Ammon's horn (tissue), 1 donor: ENCODE measurements around the gene PDIA2.
A peak's percentile ranks its signal among the peaks of the same experiment; 100 is the strongest.
"Not testable (repeated sequence)": the region's sequence is repeated elsewhere in the genome, so short reads cannot be mapped to it uniquely, and the experiment has no call there.

Experiments
- DNase-seq: peaks from one replicate; pipeline ENCODE4 v3.0.0-alpha.2; 2016; ENCODE audit warnings: low spot score

PDIA2 gene

GRCh38 chr16:283033-283805 lies at the start of gene PDIA2:
TSS of gene PDIA2 (plus strand) at chr16:283164. CDS start at chr16:283170, 6 bp downstream.
- DNase-seq = peak; percentile 55

GRCh38 chr16:234468-235305 lies 48.3 kb upstream of the PDIA2 start, which contains the start of gene FAM234A:
TSS of gene FAM234A (plus strand) at chr16:234821. CDS start at chr16:254414, 19,593 bp downstream.
- DNase-seq = peak; percentile 95

- peak; percentile 67 for DNase-seq
These were observed 43.1 kb upstream of the PDIA2 start for GRCh38 chr16:239948-240277.

GRCh38 chr16:240559-240958 lies 42.4 kb upstream of the PDIA2 start:
- no peak for DNase-seq

- no peak for DNase-seq
These were observed 40.7 kb upstream of the PDIA2 start for GRCh38 chr16:242281-242680.

GRCh38 chr16:243348-243747 lies 39.6 kb upstream of the PDIA2 start:
- no peak for DNase-seq

- no peak for DNase-seq
These were observed 37.9 kb upstream of the PDIA2 start for GRCh38 chr16:245105-245504.

GRCh38 chr16:247027-247426 lies 35.9 kb upstream of the PDIA2 start:
- DNase-seq = no peak

GRCh38 chr16:249431-249830 lies 33.5 kb upstream of the PDIA2 start:
- no peak for DNase-seq

- DNase-seq = no peak
These were observed 30.3 kb upstream of the PDIA2 start for GRCh38 chr16:252366-253337.

GRCh38 chr16:253833-254232 lies 29.1 kb upstream of the PDIA2 start:
- DNase-seq = no peak

- DNase-seq = no peak
These were observed 28.5 kb upstream of the PDIA2 start for GRCh38 chr16:254461-254860.

GRCh38 chr16:255183-255582 lies 27.8 kb upstream of the PDIA2 start:
- DNase-seq = no peak

GRCh38 chr16:258091-258490 lies 24.9 kb upstream of the PDIA2 start:
- DNase-seq = not testable (repeated sequence)

- DNase-seq = no peak
These were observed 23.7 kb upstream of the PDIA2 start for GRCh38 chr16:259226-259625.

- no peak for DNase-seq
These were observed 23.1 kb upstream of the PDIA2 start for GRCh38 chr16:259814-260253.

- no peak for DNase-seq
These were observed 22.6 kb upstream of the PDIA2 start for GRCh38 chr16:260326-260725.

GRCh38 chr16:261031-261691 lies 21.8 kb upstream of the PDIA2 start:
- no peak for DNase-seq

- no peak for DNase-seq
These were observed 20.7 kb upstream of the PDIA2 start for GRCh38 chr16:262121-262745.

GRCh38 chr16:263182-263774 lies 19.7 kb upstream of the PDIA2 start:
- no peak for DNase-seq

- DNase-seq = no peak
These were observed 19.0 kb upstream of the PDIA2 start for GRCh38 chr16:263944-264343.
